Spinal cord (tissue), 10 donors: ENCODE results near the gene DUT. TPM values are rescaled to one million over a fixed set of nuclear protein-coding genes. Genes with fewer than 3 reads are reported as not detected.

Experiments used
- DNase-seq, 6 donors: peaks; one replicate each; pipeline versions ENCODE4 v3.0.0 to v3.0.0-alpha.2; 2013 to 2015; ENCODE audit warnings: low spot score in 6 of 6, low read depth in 4 of 6
- H3K27ac ChIP-seq: one replicate; pipeline ENCODE4 v1.5.1; 2013; ENCODE audit warnings: low read depth, low read length, control low read depth
- H3K27me3 ChIP-seq: one replicate; pipeline ENCODE4 v1.6.1; 2013; ENCODE audit warnings: low read length; ENCODE audit not compliant: control insufficient read depth, insufficient read depth
- H3K36me3 ChIP-seq: one replicate; pipeline ENCODE4 v1.6.1; 2013; ENCODE audit warnings: low read length; ENCODE audit not compliant: control insufficient read depth, insufficient read depth
- H3K4me1 ChIP-seq: one replicate; pipeline ENCODE4 v1.6.1; 2013; ENCODE audit warnings: low read length; ENCODE audit not compliant: control insufficient read depth, insufficient read depth
- H3K4me3 ChIP-seq: one replicate; pipeline ENCODE4 v1.5.1; 2013; ENCODE audit warnings: low read depth, low read length, control low read depth
- H3K9me3 ChIP-seq: one replicate; pipeline ENCODE4 v1.6.1; 2013; ENCODE audit warnings: low read length; ENCODE audit not compliant: control insufficient read depth, insufficient read depth
- WGBS: methylation state at CpG from one replicate; pipeline ENCODE4 v1.1.5; 2013; ENCODE audit warnings: missing lambda C conversion rate; ENCODE audit not compliant: insufficient coverage; 5-methylcytosine and 5-hydroxymethylcytosine counted together
- polyA plus RNA-seq, 2 donors: library from polyadenylated mRNA; unstranded; fragments of 120-200 nt; gene quantifications; one replicate each; pipeline ENCODE4 v1.2.1, GENCODE V29; 2013; ENCODE audit not compliant: insufficient read length in 2 of 2
- total RNA-seq, 2 donors: library from RNA; depleted of rRNA in 1 of 2; stranded (reverse); fragments of 120-200 nt in 1 of 2; fragments of >200 nt in 1 of 2; gene quantifications; one replicate each; pipeline versions ENCODE4 v1.2.3 to v1.2.4, GENCODE V29; 2013 to 2014
- donor health status: healthy.

Gene DUT
- total and polyA plus RNA-seq, 4 donors, result 62.7 to 165 (median 145) TPM

GRCh38 chr15:48375767-48376166 is 44.5 kb downstream of the DUT start:
- DNase-seq, result no peak
- Histone ChIP-seq H3K36me3 (no peaks in the 10 kb centered on the region), H3K27me3 (no peaks in the 10 kb centered on the region), H3K9me3 (no peaks in the 10 kb centered on the region), H3K4me3 (no peak overlapping the region), H3K4me1 (no peaks in the 10 kb centered on the region), H3K27ac (no peak overlapping the region)
- WGBS, result 83% methylated on average over 2 of the region's 2 CpGs

DNA sequence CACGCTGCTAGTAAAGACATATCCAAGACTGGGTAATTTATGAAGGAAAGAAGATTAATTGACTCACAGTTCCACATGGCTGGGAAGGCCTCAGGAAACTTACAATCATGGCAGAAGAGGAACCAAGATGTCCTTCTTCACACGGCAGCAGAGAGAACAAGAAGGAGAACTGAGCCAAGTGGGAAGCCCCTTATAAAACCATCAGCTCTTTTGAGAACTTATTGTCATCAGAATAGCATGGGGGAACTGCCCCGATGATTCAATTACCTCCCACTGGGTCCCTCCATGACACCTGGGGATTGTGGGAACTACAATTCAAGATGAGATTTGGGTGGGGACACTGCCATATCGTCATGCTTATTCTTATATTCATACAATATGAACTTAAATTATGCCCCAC is 49.0 kb downstream of the DUT start:
- Histone ChIP-seq H3K27me3 (no peaks in the 10 kb centered on the region), H3K27ac (no peak overlapping the region), H3K4me1 (no peaks in the 10 kb centered on the region), H3K9me3 (no peaks in the 10 kb centered on the region), H3K36me3 (no peaks in the 10 kb centered on the region), H3K4me3 (no peak overlapping the region)
- 71% methylated on average over 1 of the region's 4 CpGs for WGBS
- DNase-seq, result no peak

- Histone ChIP-seq H3K4me3 (no peak overlapping the region), H3K4me1 (no peaks in the 10 kb centered on the region), H3K36me3 (no peaks in the 10 kb centered on the region), H3K27ac (no peak overlapping the region), H3K27me3 (no peaks in the 10 kb centered on the region), H3K9me3 (no peaks in the 10 kb centered on the region)
- DNase-seq, result no peak
- WGBS, result no CpG with 5 or more reads among the region's 4 CpGs
Observed at GRCh38 chr15:48381861-48382260, 50.6 kb downstream of the DUT start.

GRCh38 chr15:48383031-48383430 is 51.8 kb downstream of the DUT start:
- WGBS, result 100% methylated on average over 1 of the region's 2 CpGs
- H3K4me3 ChIP-seq, result no peak overlapping the region

DNA sequence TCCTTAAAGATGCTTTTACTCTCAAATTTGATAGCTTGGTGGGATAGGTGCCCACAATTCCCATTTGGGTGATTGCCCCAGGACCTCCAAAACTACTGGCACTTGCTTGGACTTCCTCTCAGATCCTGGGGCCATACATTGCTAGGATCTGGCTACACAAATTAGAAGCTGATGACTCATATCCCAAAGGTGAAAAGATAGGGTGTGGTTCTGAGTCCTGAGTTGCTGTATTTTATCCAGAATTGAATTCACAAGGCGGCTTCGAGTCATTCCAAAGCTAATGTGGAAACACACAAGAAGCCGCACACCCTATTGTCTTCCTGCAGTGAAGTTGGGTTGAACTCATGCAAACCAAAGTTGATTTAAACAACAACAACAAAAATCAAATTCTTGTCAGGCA is 53.4 kb downstream of the DUT start:
- H3K27me3 ChIP-seq, result no peaks in the 10 kb centered on the region
- H3K4me3 ChIP-seq, result no peak overlapping the region
- peaks cover 3% of the 10 kb centered on the region for H3K4me1 ChIP-seq
- H3K36me3 ChIP-seq, result no peaks in the 10 kb centered on the region
- DNase-seq, result no peak
- H3K9me3 ChIP-seq, result no peaks in the 10 kb centered on the region
- 67% methylated on average over 2 of the region's 3 CpGs for WGBS
- no peak overlapping the region for H3K27ac ChIP-seq

More at GRCh38 chr15:48383031-48383430, 51.8 kb downstream of the DUT start:
- no peaks in the 10 kb centered on the region for H3K27me3 ChIP-seq
- H3K4me1 ChIP-seq, result no peaks in the 10 kb centered on the region
- H3K9me3 ChIP-seq, result no peaks in the 10 kb centered on the region
- H3K27ac ChIP-seq, result no peak overlapping the region
- H3K36me3 ChIP-seq, result no peaks in the 10 kb centered on the region
- DNase-seq, result no peak

- Histone ChIP-seq H3K27ac (peak overlapping the region; percentile 40), H3K4me1 (peaks cover 3% of the 10 kb centered on the region), H3K36me3 (no peaks in the 10 kb centered on the region), H3K27me3 (no peaks in the 10 kb centered on the region), H3K9me3 (no peaks in the 10 kb centered on the region), H3K4me3 (no peak overlapping the region)
- WGBS, result no CpG with 5 or more reads among the region's 4 CpGs
- no peak for DNase-seq
Observed at GRCh38 chr15:48385031-48385830, 54.0 kb downstream of the DUT start.

- WGBS, result 73% methylated on average over 3 of the region's 4 CpGs
- peaks cover 3% of the 10 kb centered on the region for H3K4me1 ChIP-seq
- H3K9me3 ChIP-seq, result no peaks in the 10 kb centered on the region
- no peaks in the 10 kb centered on the region for H3K27me3 ChIP-seq
- peak in 1 of 6 donors; percentile 50 for DNase-seq
- no peaks in the 10 kb centered on the region for H3K36me3 ChIP-seq
- H3K27ac ChIP-seq, result no peak overlapping the region
- H3K4me3 ChIP-seq, result no peak overlapping the region
Observed at GRCh38 chr15:48388016-48388851, 57.0 kb downstream of the DUT start.

DNA sequence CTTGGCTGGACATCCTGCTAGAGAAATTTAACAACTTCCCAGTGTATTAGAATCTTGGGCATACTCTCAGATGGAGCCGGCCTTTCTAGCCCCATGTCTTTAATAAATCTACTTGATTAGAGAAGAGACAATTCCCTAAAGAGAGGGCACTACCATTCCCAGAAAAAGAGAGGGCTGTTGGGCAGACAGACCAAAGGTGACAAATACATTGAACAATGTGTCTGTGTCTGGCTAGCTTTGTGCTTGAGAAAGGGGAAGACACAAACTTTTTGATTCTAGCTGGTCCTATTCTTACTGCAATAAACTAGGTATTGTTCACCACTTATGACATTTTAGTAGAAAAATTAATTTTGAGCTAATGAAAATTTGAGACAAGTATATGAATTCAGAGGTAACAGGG is 57.7 kb downstream of the DUT start:
- H3K4me3 ChIP-seq, result no peak overlapping the region
- no CpG with 5 or more reads among the region's 1 CpG for WGBS
- peaks cover 3% of the 10 kb centered on the region for H3K4me1 ChIP-seq
- no peaks in the 10 kb centered on the region for H3K36me3 ChIP-seq
- H3K27me3 ChIP-seq, result no peaks in the 10 kb centered on the region
- no peak for DNase-seq
- H3K9me3 ChIP-seq, result no peaks in the 10 kb centered on the region
- H3K27ac ChIP-seq, result no peak overlapping the region

DNA sequence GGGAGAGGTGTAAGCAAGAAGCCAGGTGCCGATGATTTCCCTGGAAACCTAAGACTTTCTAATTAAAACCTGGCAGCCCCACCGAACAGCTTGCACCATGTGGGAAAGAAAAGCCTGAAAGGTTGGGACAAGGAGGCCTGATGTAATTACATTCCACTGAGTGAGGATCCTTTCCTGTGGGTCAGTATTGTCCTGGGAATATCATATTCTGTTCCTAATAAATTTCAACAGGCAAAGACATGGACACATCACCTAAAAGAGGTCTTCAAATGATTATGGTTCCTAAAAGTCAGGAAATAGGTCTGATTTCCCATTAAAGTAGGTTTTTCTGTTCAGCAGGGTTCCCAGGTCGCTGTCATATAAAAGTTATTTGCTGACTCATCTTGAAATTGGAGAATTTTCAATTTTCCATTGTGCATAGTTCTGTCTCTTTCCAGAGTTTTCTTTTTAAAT is 58.5 kb downstream of the DUT start:
- no peak overlapping the region for H3K27ac ChIP-seq
- no peak overlapping the region for H3K4me3 ChIP-seq
- H3K9me3 ChIP-seq, result no peaks in the 10 kb centered on the region
- H3K4me1 ChIP-seq, result peaks cover 3% of the 10 kb centered on the region
- H3K27me3 ChIP-seq, result no peaks in the 10 kb centered on the region
- DNase-seq, result peak in 1 of 6 donors; percentile 46
- 100% methylated on average over 1 of the region's 3 CpGs for WGBS
- no peaks in the 10 kb centered on the region for H3K36me3 ChIP-seq
